Calu3 (cell line): ENCODE results near the gene EPHX1. TPM values are rescaled to one million over a fixed set of nuclear protein-coding genes. Genes with fewer than 3 reads are reported as not detected.

Source experiments
- BruUV-seq: library from RNA; stranded (reverse); fragments of 400-500 nt; replicated peaks from 2 replicates; lab custom pipeline; 2021; lab: Mats Ljungman, UMichigan
- CTCF ChIA-PET: fragments of 300-600 bp; sonication (Branson Sonifier 250); formaldehyde crosslinking; loops from one replicate; lab custom pipeline; 2022; ENCODE audit warnings: antibody characterized with exemption; lab: Charles Lee
- DNase-seq: peaks from one replicate; pipeline ENCODE4 v3.0.0; 2022
- H3K27ac Mint-ChIP-seq: one replicate; pipeline ENCODE4 v1.8.0; 2022; ENCODE audit warnings: mixed read lengths; ENCODE audit not compliant: unreplicated experiment
- H3K27me3 Mint-ChIP-seq: one replicate; pipeline ENCODE4 v1.8.0; 2022; ENCODE audit warnings: mixed read lengths; ENCODE audit not compliant: unreplicated experiment
- H3K36me3 Mint-ChIP-seq: one replicate; pipeline ENCODE4 v1.8.0; 2022; ENCODE audit warnings: mild to moderate bottlenecking, moderate library complexity, mixed read lengths; ENCODE audit not compliant: insufficient read depth, unreplicated experiment
- H3K4me1 Mint-ChIP-seq: one replicate; pipeline ENCODE4 v1.8.0; 2022; ENCODE audit warnings: mild to moderate bottlenecking, low read depth, mixed read lengths; ENCODE audit not compliant: unreplicated experiment
- H3K4me3 Mint-ChIP-seq: one replicate; pipeline ENCODE4 v1.8.0; 2022; ENCODE audit warnings: mild to moderate bottlenecking, low read depth, moderate library complexity, mixed read lengths; ENCODE audit not compliant: unreplicated experiment
- H3K9me3 Mint-ChIP-seq: one replicate; pipeline ENCODE4 v1.8.0; 2022; ENCODE audit warnings: low read depth, mixed read lengths; ENCODE audit not compliant: unreplicated experiment
- intact Hi-C: fragments of 100-400 bp; cut with micrococcal nuclease; formaldehyde crosslinking; loops from one replicate; pipeline ENCODE4 v1.10.0; 2022; ENCODE audit not compliant: unreplicated experiment
- total RNA-seq: library from RNA; stranded (reverse); gene quantifications from 2 replicates; pipeline ENCODE4 v1.2.3, GENCODE V29; 2022
- TF ChIP-seq, protein P1 (sequence below): fragments of 200-600 bp; IDR thresholded peaks from one replicate; pipeline ENCODE4 v1.8.0; 2022; ENCODE audit warnings: antibody characterized with exemption; ENCODE audit not compliant: unreplicated experiment

The EPHX1 gene
- total RNA-seq, 1 experiment from 2014 or later = 46.6 TPM

GRCh38 chr1:225876900-225877510 lies 67.1 kb downstream of the EPHX1 start:
- peaks cover 72% of the 10 kb centered on the region for H3K4me1 Mint-ChIP-seq
- H3K9me3 Mint-ChIP-seq = no peaks in the 10 kb centered on the region
- H3K4me3 Mint-ChIP-seq = peak overlapping the region; percentile 67
- H3K27me3 Mint-ChIP-seq = no peaks in the 10 kb centered on the region
- BruUV-seq = no TSS peak
- TF ChIP-seq, protein P1, sequence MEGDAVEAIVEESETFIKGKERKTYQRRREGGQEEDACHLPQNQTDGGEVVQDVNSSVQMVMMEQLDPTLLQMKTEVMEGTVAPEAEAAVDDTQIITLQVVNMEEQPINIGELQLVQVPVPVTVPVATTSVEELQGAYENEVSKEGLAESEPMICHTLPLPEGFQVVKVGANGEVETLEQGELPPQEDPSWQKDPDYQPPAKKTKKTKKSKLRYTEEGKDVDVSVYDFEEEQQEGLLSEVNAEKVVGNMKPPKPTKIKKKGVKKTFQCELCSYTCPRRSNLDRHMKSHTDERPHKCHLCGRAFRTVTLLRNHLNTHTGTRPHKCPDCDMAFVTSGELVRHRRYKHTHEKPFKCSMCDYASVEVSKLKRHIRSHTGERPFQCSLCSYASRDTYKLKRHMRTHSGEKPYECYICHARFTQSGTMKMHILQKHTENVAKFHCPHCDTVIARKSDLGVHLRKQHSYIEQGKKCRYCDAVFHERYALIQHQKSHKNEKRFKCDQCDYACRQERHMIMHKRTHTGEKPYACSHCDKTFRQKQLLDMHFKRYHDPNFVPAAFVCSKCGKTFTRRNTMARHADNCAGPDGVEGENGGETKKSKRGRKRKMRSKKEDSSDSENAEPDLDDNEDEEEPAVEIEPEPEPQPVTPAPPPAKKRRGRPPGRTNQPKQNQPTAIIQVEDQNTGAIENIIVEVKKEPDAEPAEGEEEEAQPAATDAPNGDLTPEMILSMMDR = no peak
- peak overlapping the region; percentile 68 for H3K27ac Mint-ChIP-seq
- CTCF ChIA-PET = interaction anchor here (0.6 to 1.5 kb wide), 4 partner anchors 20 to 53 kb away, joined by 4 to 8 read pairs (median 5); partner anchors contain the start of gene PYCR2
- DNase-seq = no peak
- peaks cover 94% of the 10 kb centered on the region for H3K36me3 Mint-ChIP-seq
- intact Hi-C loops = loop anchor here (1.0 to 10.0 kb wide), 2 partner anchors 34 to 188 kb away; partner anchors contain the start of gene H3-3A

- CTCF ChIA-PET = interaction anchor here (0.6 to 1.5 kb wide), 3 partner anchors 20 to 52 kb away, joined by 3 to 8 read pairs (median 4); no protein-coding TSS in a partner anchor
- Mint-ChIP-seq H3K4me3 (peak overlapping the region; percentile 67), H3K9me3 (no peaks in the 10 kb centered on the region), H3K27ac (peak overlapping the region; percentile 68), H3K27me3 (no peaks in the 10 kb centered on the region), H3K4me1 (peaks cover 69% of the 10 kb centered on the region), H3K36me3 (peaks cover 94% of the 10 kb centered on the region)
- BruUV-seq = no TSS peak
- intact Hi-C loops = loop anchor here (1.0 to 10.0 kb wide), 2 partner anchors 34 to 187 kb away; partner anchors contain the start of gene H3-3A
- peak; percentile 88 for DNase-seq
- TF ChIP-seq, protein P1 = peak; percentile 77
Observed at GRCh38 chr1:225877580-225877979, 67.7 kb downstream of the EPHX1 start.

DNA sequence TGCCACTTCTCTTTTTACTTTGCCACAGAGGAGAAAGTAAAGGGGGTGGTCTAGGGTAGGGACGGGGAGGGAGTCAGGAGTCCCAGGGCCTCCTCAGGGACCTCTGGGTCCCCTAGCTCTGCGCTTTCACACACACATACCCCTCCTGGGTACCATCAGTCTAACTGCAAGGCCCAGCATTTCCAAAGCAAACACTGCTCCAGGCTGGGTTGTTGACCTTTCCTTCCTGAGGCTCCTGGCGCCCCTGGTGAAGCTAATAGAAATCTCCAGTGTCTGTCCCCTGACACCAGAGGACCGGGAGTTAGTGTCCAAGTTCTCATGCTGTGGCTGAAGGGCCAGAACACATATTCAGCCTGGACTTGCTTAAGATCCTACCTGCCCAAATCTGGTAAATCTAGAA lies 68.4 kb downstream of the EPHX1 start:
- intact Hi-C loops = loop anchor here (10.0 kb wide), 1 partner anchor 187 kb away; the partner anchor contains the start of gene H3-3A
- no peak for DNase-seq
- peaks cover 94% of the 10 kb centered on the region for H3K36me3 Mint-ChIP-seq
- H3K9me3 Mint-ChIP-seq = no peaks in the 10 kb centered on the region
- H3K27ac Mint-ChIP-seq = peak overlapping the region; percentile 85
- TF ChIP-seq, protein P1 = no peak
- peak overlapping the region; percentile 67 for H3K4me3 Mint-ChIP-seq
- H3K4me1 Mint-ChIP-seq = peaks cover 65% of the 10 kb centered on the region
- CTCF ChIA-PET = interaction anchor here (1.1 to 1.5 kb wide), 2 partner anchors 19 to 33 kb away, joined by 3 to 8 read pairs; no protein-coding TSS in a partner anchor
- H3K27me3 Mint-ChIP-seq = no peaks in the 10 kb centered on the region
- BruUV-seq = no TSS peak

DNA sequence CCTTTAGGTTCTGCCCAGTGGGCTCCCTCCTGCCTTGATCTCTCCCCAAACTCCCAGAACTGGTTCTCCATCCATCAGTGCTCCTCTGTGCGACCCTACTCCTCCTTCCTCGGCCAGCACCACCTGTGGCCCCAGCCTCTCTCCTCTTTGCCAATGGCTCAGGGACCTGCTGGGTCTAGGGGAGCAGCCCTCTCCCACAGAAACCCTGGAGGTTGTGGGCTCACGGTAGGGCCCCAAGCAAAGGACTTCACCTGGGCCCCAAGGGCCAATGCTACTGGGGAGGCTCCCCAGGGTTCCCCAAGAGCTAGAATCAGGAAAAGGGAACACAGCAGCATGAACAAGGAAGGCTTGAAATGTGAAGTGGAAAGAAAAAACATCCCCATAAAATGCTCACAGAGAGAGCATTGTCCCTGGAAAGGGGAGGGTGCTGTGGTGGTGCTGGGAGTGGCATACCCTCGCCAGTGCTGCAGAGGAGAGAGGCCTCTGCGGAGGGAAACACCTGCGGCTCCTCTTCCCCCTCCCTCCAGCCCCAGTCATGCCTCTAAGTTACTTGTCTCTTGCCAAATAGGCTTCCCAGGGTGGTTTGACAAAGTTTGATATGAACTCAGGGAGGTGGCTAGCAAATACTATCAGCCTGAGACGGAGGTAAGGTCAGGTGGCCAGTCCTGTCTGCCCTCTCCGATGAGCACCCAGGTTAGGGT lies 69.7 kb downstream of the EPHX1 start:
- CTCF ChIA-PET = interaction anchor here (0.8 to 1.9 kb wide), 3 partner anchors 17 to 371 kb away, joined by 3 to 15 read pairs (median 6); partner anchors contain the start of gene PYCR2
- H3K27ac Mint-ChIP-seq = peak overlapping the region; percentile 85
- TF ChIP-seq, protein P1 = no peak
- intact Hi-C loops = loop anchor here (10.0 kb wide), 1 partner anchor 185 kb away; the partner anchor contains the start of gene H3-3A
- peaks cover 90% of the 10 kb centered on the region for H3K36me3 Mint-ChIP-seq
- H3K4me1 Mint-ChIP-seq = peaks cover 68% of the 10 kb centered on the region
- H3K9me3 Mint-ChIP-seq = no peaks in the 10 kb centered on the region
- peak overlapping the region; percentile 67 for H3K4me3 Mint-ChIP-seq
- BruUV-seq = no TSS peak
- H3K27me3 Mint-ChIP-seq = no peaks in the 10 kb centered on the region
- peak; percentile 75 for DNase-seq
